ENCODE measurements around the gene CHAF1A.
A peak's percentile ranks its signal among the peaks of the same experiment; 100 is the strongest.

CHAF1A gene, protein sequence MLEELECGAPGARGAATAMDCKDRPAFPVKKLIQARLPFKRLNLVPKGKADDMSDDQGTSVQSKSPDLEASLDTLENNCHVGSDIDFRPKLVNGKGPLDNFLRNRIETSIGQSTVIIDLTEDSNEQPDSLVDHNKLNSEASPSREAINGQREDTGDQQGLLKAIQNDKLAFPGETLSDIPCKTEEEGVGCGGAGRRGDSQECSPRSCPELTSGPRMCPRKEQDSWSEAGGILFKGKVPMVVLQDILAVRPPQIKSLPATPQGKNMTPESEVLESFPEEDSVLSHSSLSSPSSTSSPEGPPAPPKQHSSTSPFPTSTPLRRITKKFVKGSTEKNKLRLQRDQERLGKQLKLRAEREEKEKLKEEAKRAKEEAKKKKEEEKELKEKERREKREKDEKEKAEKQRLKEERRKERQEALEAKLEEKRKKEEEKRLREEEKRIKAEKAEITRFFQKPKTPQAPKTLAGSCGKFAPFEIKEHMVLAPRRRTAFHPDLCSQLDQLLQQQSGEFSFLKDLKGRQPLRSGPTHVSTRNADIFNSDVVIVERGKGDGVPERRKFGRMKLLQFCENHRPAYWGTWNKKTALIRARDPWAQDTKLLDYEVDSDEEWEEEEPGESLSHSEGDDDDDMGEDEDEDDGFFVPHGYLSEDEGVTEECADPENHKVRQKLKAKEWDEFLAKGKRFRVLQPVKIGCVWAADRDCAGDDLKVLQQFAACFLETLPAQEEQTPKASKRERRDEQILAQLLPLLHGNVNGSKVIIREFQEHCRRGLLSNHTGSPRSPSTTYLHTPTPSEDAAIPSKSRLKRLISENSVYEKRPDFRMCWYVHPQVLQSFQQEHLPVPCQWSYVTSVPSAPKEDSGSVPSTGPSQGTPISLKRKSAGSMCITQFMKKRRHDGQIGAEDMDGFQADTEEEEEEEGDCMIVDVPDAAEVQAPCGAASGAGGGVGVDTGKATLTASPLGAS

DNA sequence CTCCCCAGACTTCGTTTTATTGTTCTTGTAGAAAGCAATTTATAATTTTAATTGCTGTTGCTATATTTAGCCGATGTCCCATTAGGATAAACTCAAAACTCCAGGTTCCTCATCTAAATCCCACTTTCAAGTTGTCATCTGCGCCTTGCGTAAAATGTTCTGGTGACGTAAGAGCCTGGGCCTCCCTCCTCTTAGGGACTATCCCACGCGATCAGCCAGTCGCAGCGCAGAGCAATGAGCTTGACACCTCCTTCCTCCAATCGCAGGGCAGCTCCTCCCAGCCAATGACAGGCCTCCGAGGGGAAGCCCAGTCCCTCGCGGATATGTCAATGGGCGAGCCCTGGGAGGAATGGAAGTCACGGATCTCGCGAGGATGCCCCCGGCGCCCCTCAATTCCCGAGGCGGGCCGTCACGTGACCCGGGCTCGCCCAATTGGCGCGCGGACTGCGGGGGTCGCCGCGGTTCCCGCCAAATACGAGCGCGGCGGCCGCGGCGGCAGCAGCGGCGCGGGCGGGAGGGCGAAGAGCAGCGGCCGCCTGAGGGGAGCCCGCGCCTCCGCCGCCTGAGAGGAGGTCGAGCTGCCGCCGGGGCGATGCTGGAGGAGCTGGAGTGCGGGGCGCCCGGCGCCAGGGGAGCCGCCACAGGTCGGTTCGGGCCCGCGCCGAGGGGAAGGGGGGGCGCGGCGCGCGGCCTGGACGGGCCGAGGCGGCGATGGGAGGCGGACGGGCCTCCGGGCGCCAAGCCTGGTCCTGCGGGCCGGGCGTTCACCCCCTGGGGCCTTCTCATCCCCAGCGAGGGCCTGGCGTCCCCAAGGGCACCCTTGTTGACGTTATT lies at the start of gene CHAF1A:
Gene CHAF1A, plus strand, starts transcription at position 470 of the 834 bp plus-strand sequence. Its CDS starts 123 bp downstream, at position 593.
- peak within 1 kb of the TSS; percentile 93 for H3K27ac ChIP-seq
- TF ChIP-seq, protein P1, sequence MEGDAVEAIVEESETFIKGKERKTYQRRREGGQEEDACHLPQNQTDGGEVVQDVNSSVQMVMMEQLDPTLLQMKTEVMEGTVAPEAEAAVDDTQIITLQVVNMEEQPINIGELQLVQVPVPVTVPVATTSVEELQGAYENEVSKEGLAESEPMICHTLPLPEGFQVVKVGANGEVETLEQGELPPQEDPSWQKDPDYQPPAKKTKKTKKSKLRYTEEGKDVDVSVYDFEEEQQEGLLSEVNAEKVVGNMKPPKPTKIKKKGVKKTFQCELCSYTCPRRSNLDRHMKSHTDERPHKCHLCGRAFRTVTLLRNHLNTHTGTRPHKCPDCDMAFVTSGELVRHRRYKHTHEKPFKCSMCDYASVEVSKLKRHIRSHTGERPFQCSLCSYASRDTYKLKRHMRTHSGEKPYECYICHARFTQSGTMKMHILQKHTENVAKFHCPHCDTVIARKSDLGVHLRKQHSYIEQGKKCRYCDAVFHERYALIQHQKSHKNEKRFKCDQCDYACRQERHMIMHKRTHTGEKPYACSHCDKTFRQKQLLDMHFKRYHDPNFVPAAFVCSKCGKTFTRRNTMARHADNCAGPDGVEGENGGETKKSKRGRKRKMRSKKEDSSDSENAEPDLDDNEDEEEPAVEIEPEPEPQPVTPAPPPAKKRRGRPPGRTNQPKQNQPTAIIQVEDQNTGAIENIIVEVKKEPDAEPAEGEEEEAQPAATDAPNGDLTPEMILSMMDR (conservative IDR thresholded peaks at IDR 0.05), result no peak
- peak; percentile 94 for TF ChIP-seq ZFX (IDR thresholded peaks at IDR 0.05)

DNA sequence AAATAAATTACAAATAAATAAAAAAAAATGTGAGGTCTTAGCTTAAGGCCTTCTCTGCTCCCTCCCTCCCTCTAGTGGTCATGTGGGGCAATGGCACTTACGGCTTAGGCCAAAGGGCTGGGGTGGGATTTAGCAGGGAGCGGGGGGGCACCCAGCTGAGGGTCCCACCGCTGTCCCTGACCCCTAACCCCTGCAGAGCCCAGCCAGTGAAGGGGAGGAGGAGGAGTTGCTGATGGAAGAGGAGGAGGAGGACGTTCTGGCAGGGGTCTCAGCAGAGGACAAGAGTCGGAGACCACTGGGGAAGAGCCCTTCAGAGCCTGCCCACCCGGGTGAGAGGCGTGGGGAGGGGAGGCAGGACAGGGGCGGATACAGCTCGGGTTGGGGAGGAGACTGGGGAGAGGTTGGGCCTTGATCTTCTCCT lies 49.7 kb upstream of the CHAF1A start:
- H3K27ac ChIP-seq, result no peak overlapping the region
- TF ChIP-seq ZFX (IDR thresholded peaks at IDR 0.05), result no peak
- TF ChIP-seq, protein P1 (conservative IDR thresholded peaks at IDR 0.05), result peak; percentile 95

DNA sequence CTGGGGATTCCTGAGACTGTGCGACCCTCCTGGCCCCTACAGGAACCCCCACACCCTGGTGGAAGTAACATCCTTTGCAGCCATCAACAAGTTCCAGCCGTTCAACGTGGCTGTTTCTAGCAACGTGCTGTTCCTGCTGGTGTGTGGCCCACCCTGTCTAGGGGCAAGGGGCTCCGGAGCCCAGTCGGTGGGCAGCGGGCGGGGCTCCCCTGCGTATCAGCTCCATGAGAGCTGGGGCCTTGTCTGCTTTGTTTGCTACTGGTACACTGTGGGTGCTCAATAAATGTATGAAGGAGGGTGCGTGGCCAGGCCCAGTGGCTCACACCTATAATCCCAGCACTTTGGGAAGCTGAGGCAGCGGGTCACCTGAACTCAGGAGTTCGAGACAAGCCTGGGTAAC lies 48.2 kb upstream of the CHAF1A start:
- TF ChIP-seq ZFX (IDR thresholded peaks at IDR 0.05), result no peak
- TF ChIP-seq, protein P1 (conservative IDR thresholded peaks at IDR 0.05), result no peak
- H3K27ac ChIP-seq, result no peak overlapping the region

DNA sequence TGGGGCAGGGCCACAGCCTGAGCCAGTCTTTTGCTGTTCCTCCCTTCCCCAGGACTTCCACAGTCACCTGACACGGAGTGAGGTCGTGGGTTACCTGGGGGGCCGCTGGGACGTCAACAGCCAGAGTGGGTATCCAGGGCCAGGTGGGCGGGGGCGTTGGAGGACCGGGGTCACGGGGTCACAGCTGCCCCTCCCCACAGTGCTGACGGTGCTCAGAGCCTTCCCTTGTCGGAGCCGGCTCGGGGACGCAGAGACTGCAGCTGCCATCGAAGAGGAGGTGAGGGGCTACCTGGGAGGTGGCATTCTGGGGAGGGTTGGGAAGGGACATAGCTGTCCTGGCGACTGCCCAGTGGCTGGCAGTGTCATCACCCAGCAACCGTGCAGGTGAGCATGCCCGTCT lies 47.5 kb upstream of the CHAF1A start:
- no peak overlapping the region for H3K27ac ChIP-seq
- TF ChIP-seq, protein P1 (conservative IDR thresholded peaks at IDR 0.05), result no peak
- TF ChIP-seq ZFX (IDR thresholded peaks at IDR 0.05), result no peak

DNA sequence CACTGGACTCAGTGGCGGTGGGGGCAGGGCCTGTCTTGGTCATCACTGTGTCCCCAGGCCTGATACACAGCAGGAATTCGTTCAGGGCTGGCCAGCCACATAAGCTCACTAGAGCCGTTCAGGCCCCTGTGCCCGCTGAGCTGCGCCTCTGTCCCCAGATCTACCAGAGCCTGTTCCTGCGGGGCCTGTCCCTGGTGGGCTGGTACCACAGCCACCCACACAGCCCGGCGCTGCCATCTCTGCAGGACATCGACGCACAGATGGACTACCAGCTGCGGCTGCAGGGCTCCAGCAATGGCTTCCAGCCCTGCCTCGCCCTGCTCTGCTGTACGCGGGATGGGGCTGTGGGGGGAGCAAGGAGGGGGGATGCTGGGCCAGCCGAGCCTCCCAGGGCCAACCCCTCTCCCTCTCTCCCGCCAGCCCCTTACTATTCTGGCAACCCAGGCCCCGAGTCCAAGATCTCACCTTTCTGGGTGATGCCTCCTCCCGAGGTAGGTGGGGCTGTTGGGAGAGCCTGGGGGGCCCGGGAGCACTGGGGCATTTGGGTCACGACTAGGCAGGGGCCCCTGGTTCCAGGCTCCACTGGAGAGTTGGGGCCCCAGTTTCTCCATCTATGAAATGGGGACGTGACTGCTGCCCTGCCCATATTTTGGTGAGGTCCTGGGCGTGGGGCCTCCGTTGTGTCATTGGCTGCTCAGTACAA lies 45.2 kb upstream of the CHAF1A start:
- TF ChIP-seq, protein P1 (conservative IDR thresholded peaks at IDR 0.05), result no peak
- no peak for TF ChIP-seq ZFX (IDR thresholded peaks at IDR 0.05)
- H3K27ac ChIP-seq, result no peak overlapping the region

DNA sequence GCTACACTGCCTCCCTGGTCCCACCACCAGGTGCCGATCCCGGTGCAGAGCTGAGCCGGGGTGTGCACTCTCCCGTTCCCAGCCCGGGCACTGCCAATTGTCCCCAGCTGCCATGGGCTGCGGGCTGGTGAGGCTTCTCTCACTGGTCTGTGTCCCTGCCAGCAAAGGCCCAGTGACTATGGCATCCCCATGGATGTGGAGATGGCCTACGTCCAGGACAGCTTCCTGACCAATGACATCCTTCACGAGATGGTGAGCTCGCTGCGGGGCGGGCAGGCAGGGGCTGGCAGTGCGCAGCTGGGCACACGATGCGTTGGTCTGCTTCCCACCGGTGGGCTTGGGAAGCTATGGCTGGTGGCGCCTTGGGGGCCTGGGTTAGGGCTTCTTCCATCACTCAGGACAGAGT lies 44.5 kb upstream of the CHAF1A start:
- no peak overlapping the region for H3K27ac ChIP-seq
- no peak for TF ChIP-seq ZFX (IDR thresholded peaks at IDR 0.05)
- TF ChIP-seq, protein P1 (conservative IDR thresholded peaks at IDR 0.05), result no peak
